NT2/D1 (cell line): ENCODE results near the gene HDHD3.

ENCODE experiments used
- DNase-seq: peaks from one replicate; pipeline ENCODE4 v3.0.0-alpha.2; 2011; ENCODE audit warnings: low read depth, low spot score
- H3K27me3 ChIP-seq: 2 replicates; pipeline ENCODE4 v1.6.0; 2011; ENCODE audit warnings: mild to moderate bottlenecking; ENCODE audit not compliant: insufficient read length, insufficient read depth
- H3K36me3 ChIP-seq: 2 replicates; pipeline ENCODE4 v1.6.1; 2011; ENCODE audit warnings: mild to moderate bottlenecking, low read length, mixed read lengths; ENCODE audit not compliant: insufficient read depth, insufficient read length
- H3K4me1 ChIP-seq: 2 replicates; pipeline ENCODE4 v1.5.1; 2011; ENCODE audit not compliant: insufficient read depth, insufficient read length
- H3K4me3 ChIP-seq: 2 replicates; pipeline ENCODE4 v1.5.1; 2011; ENCODE audit warnings: low read depth; ENCODE audit not compliant: insufficient read length
- H3K9ac ChIP-seq: 2 replicates; pipeline ENCODE4 v1.6.0; 2011; ENCODE audit warnings: low read depth; ENCODE audit not compliant: insufficient read length
- H3K9me3 ChIP-seq: 2 replicates; pipeline ENCODE4 v1.5.1; 2011; ENCODE audit warnings: mild to moderate bottlenecking, low read length; ENCODE audit not compliant: insufficient read depth
- SUZ12 ChIP-seq: IDR thresholded peaks from 2 replicates; pipeline ENCODE4 v1.6.1; 2011; ENCODE audit not compliant: insufficient read length, insufficient read depth; ENCODE audit errors: extremely low read depth
- YY1 ChIP-seq: IDR thresholded peaks from 2 replicates; pipeline ENCODE4 v1.6.1; 2011; ENCODE audit not compliant: insufficient read length, insufficient read depth
- ZNF274 ChIP-seq: IDR thresholded peaks from 2 replicates; pipeline ENCODE4 v1.6.1; 2011; ENCODE audit warnings: mild to moderate bottlenecking, low read depth, low read length

Gene HDHD3

GRCh38 chr9:113356686-113357292, 20.0 kb downstream of the HDHD3 start:
- no peaks in the 10 kb centered on the region for H3K9me3 ChIP-seq
- H3K4me3 ChIP-seq: no peak overlapping the region
- peaks cover 7% of the 10 kb centered on the region for H3K27me3 ChIP-seq
- no peak for DNase-seq
- H3K9ac ChIP-seq: no peak overlapping the region
- no peaks in the 10 kb centered on the region for H3K36me3 ChIP-seq
- TF ChIP-seq YY1: no peak
- no peak for TF ChIP-seq ZNF274
- no peak for TF ChIP-seq SUZ12
- H3K4me1 ChIP-seq: no peaks in the 10 kb centered on the region

GRCh38 chr9:113355040-113355596, 21.7 kb downstream of the HDHD3 start:
- no peak for TF ChIP-seq YY1
- Histone ChIP-seq H3K27me3 (peaks cover 21% of the 10 kb centered on the region), H3K9me3 (no peaks in the 10 kb centered on the region), H3K9ac (no peak overlapping the region), H3K36me3 (no peaks in the 10 kb centered on the region), H3K4me1 (peaks cover 5% of the 10 kb centered on the region), H3K4me3 (no peak overlapping the region)
- no peak for DNase-seq

- Histone ChIP-seq H3K4me1 (peaks cover 8% of the 10 kb centered on the region), H3K4me3 (no peak overlapping the region), H3K9ac (no peak overlapping the region), H3K36me3 (no peaks in the 10 kb centered on the region), H3K9me3 (no peaks in the 10 kb centered on the region), H3K27me3 (peaks cover 41% of the 10 kb centered on the region)
- DNase-seq: no peak
- TF ChIP-seq ZNF274 (no peak), SUZ12 (no peak), YY1 (no peak)
Measured at GRCh38 chr9:113352411-113352810, 24.4 kb downstream of the HDHD3 start.

GRCh38 chr9:113352006-113352405, 24.8 kb downstream of the HDHD3 start:
- H3K9me3 ChIP-seq: no peaks in the 10 kb centered on the region
- DNase-seq: no peak
- peaks cover 44% of the 10 kb centered on the region for H3K27me3 ChIP-seq
- H3K4me3 ChIP-seq: no peak overlapping the region
- H3K9ac ChIP-seq: no peak overlapping the region
- peaks cover 8% of the 10 kb centered on the region for H3K4me1 ChIP-seq
- no peak for TF ChIP-seq SUZ12
- no peak for TF ChIP-seq ZNF274
- no peak for TF ChIP-seq YY1
- H3K36me3 ChIP-seq: no peaks in the 10 kb centered on the region

- no peak overlapping the region for H3K9ac ChIP-seq
- peaks cover 44% of the 10 kb centered on the region for H3K27me3 ChIP-seq
- TF ChIP-seq SUZ12 (no peak), ZNF274 (no peak), YY1 (no peak)
- peaks cover 8% of the 10 kb centered on the region for H3K4me1 ChIP-seq
- no peak for DNase-seq
- H3K4me3 ChIP-seq: no peak overlapping the region
- H3K36me3 ChIP-seq: no peaks in the 10 kb centered on the region
- no peaks in the 10 kb centered on the region for H3K9me3 ChIP-seq
Measured at GRCh38 chr9:113350937-113351336, 25.8 kb downstream of the HDHD3 start.

- Histone ChIP-seq H3K9me3 (no peaks in the 10 kb centered on the region), H3K4me3 (peak overlapping the region; percentile 60), H3K9ac (peak overlapping the region; percentile 51), H3K4me1 (peaks cover 8% of the 10 kb centered on the region), H3K36me3 (no peaks in the 10 kb centered on the region), H3K27me3 (peaks cover 44% of the 10 kb centered on the region)
- TF ChIP-seq SUZ12: no peak
- no peak for TF ChIP-seq ZNF274
- TF ChIP-seq YY1: no peak
- no peak for DNase-seq
Measured at GRCh38 chr9:113350107-113350661, 26.6 kb downstream of the HDHD3 start.

GRCh38 chr9:113349445-113350094, 27.2 kb downstream of the HDHD3 start, which contains the start of gene BSPRY:
Gene BSPRY, plus strand, starts transcription at chr9:113349541. Its CDS starts 39 bp downstream, at chr9:113349580.
- Histone ChIP-seq H3K4me1 (peaks cover 8% of the 10 kb centered on the region), H3K27me3 (peaks cover 44% of the 10 kb centered on the region), H3K9me3 (no peaks in the 10 kb centered on the region), H3K9ac (peak within 1 kb of the TSS; percentile 51), H3K36me3 (no peaks in the 10 kb centered on the region), H3K4me3 (peak within 1 kb of the TSS; percentile 60)
- no peak for DNase-seq
- TF ChIP-seq YY1 (no peak), ZNF274 (no peak), SUZ12 (no peak)

GRCh38 chr9:113349066-113349444, 27.7 kb downstream of the HDHD3 start:
- TF ChIP-seq YY1 (no peak), ZNF274 (no peak), SUZ12 (no peak)
- Histone ChIP-seq H3K4me1 (peaks cover 8% of the 10 kb centered on the region), H3K36me3 (no peaks in the 10 kb centered on the region), H3K9me3 (no peaks in the 10 kb centered on the region), H3K9ac (no peak overlapping the region), H3K4me3 (peak overlapping the region; percentile 60), H3K27me3 (peaks cover 44% of the 10 kb centered on the region)
- DNase-seq: no peak
